ENCODE measurements around the gene LRP1. TPM values are rescaled to one million over a fixed set of nuclear protein-coding genes. Genes with fewer than 3 reads are reported as not detected.

LRP1 gene
- total RNA-seq, 1 donor from 2014 or later, result 477 TPM

DNA sequence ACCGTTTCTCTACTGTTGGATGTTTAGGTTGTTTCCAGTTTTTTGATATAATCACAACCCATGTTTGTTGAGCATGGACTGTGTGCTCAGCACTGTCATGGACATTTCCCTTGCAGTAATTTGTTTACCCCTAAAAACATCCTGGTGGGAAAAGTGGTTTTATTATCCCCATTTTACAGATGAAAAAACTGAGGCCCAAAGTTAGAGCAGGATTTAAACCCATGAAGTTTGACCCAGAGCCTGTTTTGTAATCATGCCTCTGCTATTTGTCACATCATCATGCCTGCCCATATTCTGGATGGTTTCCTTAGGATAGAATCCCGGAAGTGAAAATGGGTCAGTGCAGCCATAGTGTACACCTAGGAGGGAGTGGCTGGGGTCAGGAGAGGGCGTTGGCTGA is 36.2 kb downstream of the LRP1 start:
- H3K36me3 ChIP-seq, result peaks cover 5 to 92% of the 10 kb centered on the region in 2 donors
- TF ChIP-seq CTCF (IDR thresholded peaks at IDR 0.05), result no peak
- TF ChIP-seq POLR2AphosphoS5 (IDR thresholded peaks at IDR 0.05; ENCODE audit: insufficient read depth in 1 of 2, low read depth in 1 of 2), result no peak
- intact Hi-C loops (cut with DNase I), result no loop called here

DNA sequence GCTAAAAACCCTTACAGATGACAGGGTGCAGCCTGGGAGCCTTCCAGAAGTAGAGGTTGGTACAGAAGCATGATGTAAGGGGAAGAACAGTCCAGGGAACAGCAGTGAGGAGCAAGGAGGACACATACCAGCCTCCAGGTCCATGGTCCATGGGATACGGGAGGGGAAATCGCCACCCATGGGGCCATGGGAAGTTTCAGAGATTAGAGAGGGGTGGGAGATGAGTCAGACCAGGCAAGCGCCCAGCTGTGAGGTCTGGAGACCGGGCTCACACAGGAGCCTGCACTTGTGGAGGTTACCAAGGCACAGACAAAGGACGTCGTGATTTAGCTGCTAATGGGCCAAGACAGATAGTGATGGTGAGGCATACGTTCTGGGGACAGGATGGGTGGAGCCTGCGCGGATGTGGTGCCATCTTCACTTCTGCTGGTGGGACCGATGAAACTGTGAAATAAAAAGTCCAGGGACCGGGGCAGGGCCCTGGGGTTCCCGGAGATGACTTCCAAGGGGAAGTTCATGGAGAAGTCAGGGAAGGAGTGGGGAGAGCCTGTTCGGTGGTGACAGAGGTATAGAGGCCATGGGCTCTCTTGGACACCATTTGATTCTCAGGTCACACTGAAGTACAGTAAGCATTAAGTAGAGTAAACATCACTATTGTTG is 36.8 kb downstream of the LRP1 start:
- no peak for DNase-seq (ENCODE audit: extremely low spot score in 2 of 2)
- H3K9me3 ChIP-seq, result no peaks in the 10 kb centered on the region
- peaks cover 37% of the 10 kb centered on the region for H3K4me1 ChIP-seq
- no peak for TF ChIP-seq POLR2A (IDR thresholded peaks at IDR 0.05)
- TF ChIP-seq CTCF (IDR thresholded peaks at IDR 0.05), result no peak
- no peak for TF ChIP-seq POLR2AphosphoS5 (IDR thresholded peaks at IDR 0.05; ENCODE audit: insufficient read depth in 1 of 2, low read depth in 1 of 2)
- peaks cover 5 to 91% of the 10 kb centered on the region in 2 donors for H3K36me3 ChIP-seq
- H3K27me3 ChIP-seq, result no peaks in the 10 kb centered on the region
- no peak overlapping the region for H3K4me3 ChIP-seq
- intact Hi-C loops (cut with DNase I), result no loop called here
- peak overlapping the region; percentile 26 for H3K27ac ChIP-seq

More for the DNA sequence above, 36.2 kb downstream of the LRP1 start:
- Histone ChIP-seq H3K9me3 (no peaks in the 10 kb centered on the region), H3K4me1 (peaks cover 31% of the 10 kb centered on the region), H3K4me3 (no peak overlapping the region), H3K27me3 (no peaks in the 10 kb centered on the region), H3K27ac (peak overlapping the region; percentile 26)
- DNase-seq (ENCODE audit: extremely low spot score in 2 of 2), result no peak

DNA sequence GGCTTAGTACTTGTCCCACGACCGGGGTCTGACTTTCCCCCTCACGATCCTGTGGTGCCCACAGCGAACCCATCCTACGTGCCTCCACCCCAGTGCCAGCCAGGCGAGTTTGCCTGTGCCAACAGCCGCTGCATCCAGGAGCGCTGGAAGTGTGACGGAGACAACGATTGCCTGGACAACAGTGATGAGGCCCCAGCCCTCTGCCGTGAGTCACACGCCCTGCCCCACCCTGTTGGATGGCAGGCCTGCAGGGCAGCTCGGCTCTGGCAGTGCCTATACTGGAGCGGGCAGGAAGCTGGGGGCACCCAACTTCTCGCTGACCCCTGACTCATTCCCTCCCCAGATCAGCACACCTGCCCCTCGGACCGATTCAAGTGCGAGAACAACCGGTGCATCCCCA is 37.5 kb downstream of the LRP1 start:
- Histone ChIP-seq H3K27me3 (no peaks in the 10 kb centered on the region), H3K27ac (no peak overlapping the region), H3K4me3 (no peak overlapping the region), H3K4me1 (peaks cover 43% of the 10 kb centered on the region), H3K9me3 (no peaks in the 10 kb centered on the region), H3K36me3 (peaks cover 5 to 90% of the 10 kb centered on the region in 2 donors)
- TF ChIP-seq CTCF (IDR thresholded peaks at IDR 0.05), result no peak
- TF ChIP-seq POLR2AphosphoS5 (IDR thresholded peaks at IDR 0.05; ENCODE audit: insufficient read depth in 1 of 2, low read depth in 1 of 2), result peak in 1 of 2 donors; percentile 29
- intact Hi-C loops (cut with DNase I), result no loop called here
- no peak for DNase-seq (ENCODE audit: extremely low spot score in 2 of 2)

GRCh38 chr12:57166971-57167371 is 38.7 kb downstream of the LRP1 start:
- peaks cover 56% of the 10 kb centered on the region for H3K4me1 ChIP-seq
- DNase-seq (ENCODE audit: extremely low spot score in 2 of 2), result no peak
- H3K27me3 ChIP-seq, result no peaks in the 10 kb centered on the region
- H3K36me3 ChIP-seq, result peaks cover 0 to 78% of the 10 kb centered on the region in 2 donors
- H3K27ac ChIP-seq, result peak overlapping the region; percentile 18
- H3K9me3 ChIP-seq, result no peaks in the 10 kb centered on the region
- TF ChIP-seq POLR2AphosphoS5 (IDR thresholded peaks at IDR 0.05; ENCODE audit: insufficient read depth in 1 of 2, low read depth in 1 of 2), result peak; percentile 35 to 44
- TF ChIP-seq CTCF (IDR thresholded peaks at IDR 0.05), result no peak
- intact Hi-C loops (cut with DNase I), result no loop called here
- no peak overlapping the region for H3K4me3 ChIP-seq

GRCh38 chr12:57168058-57168457 is 39.8 kb downstream of the LRP1 start:
- peaks cover 0 to 68% of the 10 kb centered on the region in 2 donors for H3K36me3 ChIP-seq
- peak overlapping the region; percentile 18 for H3K27ac ChIP-seq
- H3K9me3 ChIP-seq, result no peaks in the 10 kb centered on the region
- peaks cover 67% of the 10 kb centered on the region for H3K4me1 ChIP-seq
- intact Hi-C loops (cut with DNase I), result no loop called here
- DNase-seq (ENCODE audit: extremely low spot score in 2 of 2), result no peak
- TF ChIP-seq CTCF (IDR thresholded peaks at IDR 0.05) (no peak), POLR2A (IDR thresholded peaks at IDR 0.05) (no peak), POLR2AphosphoS5 (IDR thresholded peaks at IDR 0.05; ENCODE audit: insufficient read depth in 1 of 2, low read depth in 1 of 2) (no peak)
- no peaks in the 10 kb centered on the region for H3K27me3 ChIP-seq
- H3K4me3 ChIP-seq, result no peak overlapping the region

Measured in vagina (tissue), 2 donors.